ENCODE data around the gene AP4M1.

Gene AP4M1

DNA sequence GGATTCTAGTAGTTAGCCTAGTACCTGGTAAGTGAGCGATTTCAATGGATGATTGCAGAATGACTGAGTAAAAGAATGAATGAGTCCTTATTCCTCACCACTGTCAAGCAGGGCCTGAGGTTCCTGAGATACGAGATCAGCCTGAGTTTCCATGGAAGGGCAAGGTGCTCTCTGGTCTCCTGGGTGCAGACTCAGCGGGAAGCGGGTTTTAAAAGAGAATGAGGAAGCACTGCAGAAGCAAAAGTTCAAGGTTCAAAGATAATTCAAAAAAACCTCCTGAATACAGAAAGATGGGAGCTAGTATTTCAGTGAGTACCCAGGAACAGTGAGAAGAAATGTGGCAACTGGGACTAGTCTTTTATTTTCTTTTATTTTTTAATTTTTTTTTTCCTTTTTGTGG lies 24.2 kb upstream of the AP4M1 start (continued):
- TF ChIP-seq, protein P1, sequence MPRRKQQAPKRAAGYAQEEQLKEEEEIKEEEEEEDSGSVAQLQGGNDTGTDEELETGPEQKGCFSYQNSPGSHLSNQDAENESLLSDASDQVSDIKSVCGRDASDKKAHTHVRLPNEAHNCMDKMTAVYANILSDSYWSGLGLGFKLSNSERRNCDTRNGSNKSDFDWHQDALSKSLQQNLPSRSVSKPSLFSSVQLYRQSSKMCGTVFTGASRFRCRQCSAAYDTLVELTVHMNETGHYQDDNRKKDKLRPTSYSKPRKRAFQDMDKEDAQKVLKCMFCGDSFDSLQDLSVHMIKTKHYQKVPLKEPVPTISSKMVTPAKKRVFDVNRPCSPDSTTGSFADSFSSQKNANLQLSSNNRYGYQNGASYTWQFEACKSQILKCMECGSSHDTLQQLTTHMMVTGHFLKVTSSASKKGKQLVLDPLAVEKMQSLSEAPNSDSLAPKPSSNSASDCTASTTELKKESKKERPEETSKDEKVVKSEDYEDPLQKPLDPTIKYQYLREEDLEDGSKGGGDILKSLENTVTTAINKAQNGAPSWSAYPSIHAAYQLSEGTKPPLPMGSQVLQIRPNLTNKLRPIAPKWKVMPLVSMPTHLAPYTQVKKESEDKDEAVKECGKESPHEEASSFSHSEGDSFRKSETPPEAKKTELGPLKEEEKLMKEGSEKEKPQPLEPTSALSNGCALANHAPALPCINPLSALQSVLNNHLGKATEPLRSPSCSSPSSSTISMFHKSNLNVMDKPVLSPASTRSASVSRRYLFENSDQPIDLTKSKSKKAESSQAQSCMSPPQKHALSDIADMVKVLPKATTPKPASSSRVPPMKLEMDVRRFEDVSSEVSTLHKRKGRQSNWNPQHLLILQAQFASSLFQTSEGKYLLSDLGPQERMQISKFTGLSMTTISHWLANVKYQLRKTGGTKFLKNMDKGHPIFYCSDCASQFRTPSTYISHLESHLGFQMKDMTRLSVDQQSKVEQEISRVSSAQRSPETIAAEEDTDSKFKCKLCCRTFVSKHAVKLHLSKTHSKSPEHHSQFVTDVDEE (CRISPR knock-in tag; IDR thresholded peaks at IDR 0.05): no peak

DNA sequence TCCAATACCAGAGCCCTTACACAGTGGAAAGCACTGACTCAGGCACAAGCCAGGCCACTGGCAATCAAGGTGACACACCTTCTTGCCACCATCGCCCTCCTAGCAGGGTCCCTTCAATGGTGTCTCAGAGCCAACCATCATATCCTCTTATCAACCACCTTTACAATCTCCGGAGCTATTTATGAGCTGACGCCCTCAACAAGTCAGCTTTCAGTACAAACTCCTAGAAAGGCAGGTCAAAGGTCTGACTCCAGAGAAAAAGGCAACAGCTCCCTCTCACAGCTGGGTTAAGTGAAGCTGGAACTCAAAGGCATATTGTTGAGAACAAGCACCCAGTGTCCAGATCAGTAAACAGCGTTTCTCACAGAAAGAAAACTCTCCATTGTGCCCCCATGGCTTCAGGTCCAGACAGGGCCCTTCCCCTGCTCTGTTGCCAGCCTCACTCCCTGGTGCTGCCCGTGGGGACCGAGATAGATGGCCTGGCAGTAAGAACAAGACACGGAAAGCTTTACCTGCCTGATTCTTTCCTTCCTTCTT lies 22.4 kb upstream of the AP4M1 start:
- ATAC-seq: no peak
- TF ChIP-seq ZFP3 (CRISPR knock-in tag; IDR thresholded peaks at IDR 0.05) (no peak), PPARA (CRISPR knock-in tag; IDR thresholded peaks at IDR 0.05; ENCODE audit: borderline replicate concordance) (no peak), GLIS3 (CRISPR knock-in tag; IDR thresholded peaks at IDR 0.05) (no peak), ZC3H10 (CRISPR knock-in tag; IDR thresholded peaks at IDR 0.05) (no peak), ZNF70 (CRISPR knock-in tag; IDR thresholded peaks at IDR 0.05) (no peak), ISL1 (CRISPR knock-in tag; IDR thresholded peaks at IDR 0.05) (no peak), OSR1 (CRISPR knock-in tag; IDR thresholded peaks at IDR 0.05) (no peak), ZNF565 (CRISPR knock-in tag; conservative IDR thresholded peaks at IDR 0.05; ENCODE audit: low read depth) (no peak), BACH2 (CRISPR knock-in tag; IDR thresholded peaks at IDR 0.05; ENCODE audit: borderline replicate concordance) (no peak), CSDC2 (CRISPR knock-in tag; IDR thresholded peaks at IDR 0.05) (no peak), ZNF8 (CRISPR knock-in tag; IDR thresholded peaks at IDR 0.05) (no peak), RARB (CRISPR knock-in tag; IDR thresholded peaks at IDR 0.05) (no peak), ZFP30 (CRISPR knock-in tag; IDR thresholded peaks at IDR 0.05) (no peak), SNAI2 (CRISPR knock-in tag; IDR thresholded peaks at IDR 0.05) (no peak)
- TF ChIP-seq, protein P2, sequence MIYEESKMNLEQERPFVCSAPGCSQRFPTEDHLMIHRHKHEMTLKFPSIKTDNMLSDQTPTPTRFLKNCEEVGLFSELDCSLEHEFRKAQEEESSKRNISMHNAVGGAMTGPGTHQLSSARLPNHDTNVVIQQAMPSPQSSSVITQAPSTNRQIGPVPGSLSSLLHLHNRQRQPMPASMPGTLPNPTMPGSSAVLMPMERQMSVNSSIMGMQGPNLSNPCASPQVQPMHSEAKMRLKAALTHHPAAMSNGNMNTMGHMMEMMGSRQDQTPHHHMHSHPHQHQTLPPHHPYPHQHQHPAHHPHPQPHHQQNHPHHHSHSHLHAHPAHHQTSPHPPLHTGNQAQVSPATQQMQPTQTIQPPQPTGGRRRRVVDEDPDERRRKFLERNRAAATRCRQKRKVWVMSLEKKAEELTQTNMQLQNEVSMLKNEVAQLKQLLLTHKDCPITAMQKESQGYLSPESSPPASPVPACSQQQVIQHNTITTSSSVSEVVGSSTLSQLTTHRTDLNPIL (CRISPR knock-in tag; IDR thresholded peaks at IDR 0.05; ENCODE audit: low read depth): no peak
- TF ChIP-seq, protein P1 (CRISPR knock-in tag; IDR thresholded peaks at IDR 0.05): no peak
- TF ChIP-seq, protein P3, sequence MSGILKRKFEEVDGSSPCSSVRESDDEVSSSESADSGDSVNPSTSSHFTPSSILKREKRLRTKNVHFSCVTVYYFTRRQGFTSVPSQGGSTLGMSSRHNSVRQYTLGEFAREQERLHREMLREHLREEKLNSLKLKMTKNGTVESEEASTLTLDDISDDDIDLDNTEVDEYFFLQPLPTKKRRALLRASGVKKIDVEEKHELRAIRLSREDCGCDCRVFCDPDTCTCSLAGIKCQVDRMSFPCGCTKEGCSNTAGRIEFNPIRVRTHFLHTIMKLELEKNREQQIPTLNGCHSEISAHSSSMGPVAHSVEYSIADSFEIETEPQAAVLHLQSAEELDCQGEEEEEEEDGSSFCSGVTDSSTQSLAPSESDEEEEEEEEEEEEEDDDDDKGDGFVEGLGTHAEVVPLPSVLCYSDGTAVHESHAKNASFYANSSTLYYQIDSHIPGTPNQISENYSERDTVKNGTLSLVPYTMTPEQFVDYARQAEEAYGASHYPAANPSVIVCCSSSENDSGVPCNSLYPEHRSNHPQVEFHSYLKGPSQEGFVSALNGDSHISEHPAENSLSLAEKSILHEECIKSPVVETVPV (CRISPR knock-in tag; IDR thresholded peaks at IDR 0.05): no peak
- TF ChIP-seq, protein P4, sequence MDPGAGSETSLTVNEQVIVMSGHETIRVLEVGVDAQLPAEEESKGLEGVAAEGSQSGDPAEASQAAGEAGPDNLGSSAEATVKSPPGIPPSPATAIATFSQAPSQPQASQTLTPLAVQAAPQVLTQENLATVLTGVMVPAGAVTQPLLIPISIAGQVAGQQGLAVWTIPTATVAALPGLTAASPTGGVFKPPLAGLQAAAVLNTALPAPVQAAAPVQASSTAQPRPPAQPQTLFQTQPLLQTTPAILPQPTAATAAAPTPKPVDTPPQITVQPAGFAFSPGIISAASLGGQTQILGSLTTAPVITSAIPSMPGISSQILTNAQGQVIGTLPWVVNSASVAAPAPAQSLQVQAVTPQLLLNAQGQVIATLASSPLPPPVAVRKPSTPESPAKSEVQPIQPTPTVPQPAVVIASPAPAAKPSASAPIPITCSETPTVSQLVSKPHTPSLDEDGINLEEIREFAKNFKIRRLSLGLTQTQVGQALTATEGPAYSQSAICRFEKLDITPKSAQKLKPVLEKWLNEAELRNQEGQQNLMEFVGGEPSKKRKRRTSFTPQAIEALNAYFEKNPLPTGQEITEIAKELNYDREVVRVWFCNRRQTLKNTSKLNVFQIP (CRISPR knock-in tag; IDR thresholded peaks at IDR 0.05; ENCODE audit: borderline replicate concordance, low read depth): no peak
- TF ChIP-seq, protein P5, sequence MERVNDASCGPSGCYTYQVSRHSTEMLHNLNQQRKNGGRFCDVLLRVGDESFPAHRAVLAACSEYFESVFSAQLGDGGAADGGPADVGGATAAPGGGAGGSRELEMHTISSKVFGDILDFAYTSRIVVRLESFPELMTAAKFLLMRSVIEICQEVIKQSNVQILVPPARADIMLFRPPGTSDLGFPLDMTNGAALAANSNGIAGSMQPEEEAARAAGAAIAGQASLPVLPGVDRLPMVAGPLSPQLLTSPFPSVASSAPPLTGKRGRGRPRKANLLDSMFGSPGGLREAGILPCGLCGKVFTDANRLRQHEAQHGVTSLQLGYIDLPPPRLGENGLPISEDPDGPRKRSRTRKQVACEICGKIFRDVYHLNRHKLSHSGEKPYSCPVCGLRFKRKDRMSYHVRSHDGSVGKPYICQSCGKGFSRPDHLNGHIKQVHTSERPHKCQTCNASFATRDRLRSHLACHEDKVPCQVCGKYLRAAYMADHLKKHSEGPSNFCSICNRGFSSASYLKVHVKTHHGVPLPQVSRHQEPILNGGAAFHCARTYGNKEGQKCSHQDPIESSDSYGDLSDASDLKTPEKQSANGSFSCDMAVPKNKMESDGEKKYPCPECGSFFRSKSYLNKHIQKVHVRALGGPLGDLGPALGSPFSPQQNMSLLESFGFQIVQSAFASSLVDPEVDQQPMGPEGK (CRISPR knock-in tag; IDR thresholded peaks at IDR 0.05; ENCODE audit: borderline replicate concordance): no peak
